NCI-H146 treated with DMSO at 0.1 percent for 48 hours (cell line): Measurements from ENCODE around the gene YBX1.
"Not testable (repeated sequence)": the region's sequence is repeated elsewhere in the genome, so short reads cannot be mapped to it uniquely, and the experiment has no call there.

Source experiments
- DNase-seq: peaks from one replicate; lab custom pipeline; 2025; ENCODE audit not compliant: unreplicated experiment; lab: John Stamatoyannopoulos, UW

The YBX1 gene

GRCh38 chr1:42686418-42686817, 4.2 kb downstream of the YBX1 start:
- no peak for DNase-seq

- no peak for DNase-seq
These were observed 7.7 kb downstream of the YBX1 start for GRCh38 chr1:42689912-42690311.

GRCh38 chr1:42690477-42691156, 8.4 kb downstream of the YBX1 start:
- DNase-seq = peak; percentile 11

GRCh38 chr1:42691157-42691498, 8.9 kb downstream of the YBX1 start:
- no peak for DNase-seq

- no peak for DNase-seq
These were observed 10.2 kb downstream of the YBX1 start for GRCh38 chr1:42692461-42692860.

GRCh38 chr1:42692911-42693310, 10.7 kb downstream of the YBX1 start:
- no peak for DNase-seq

GRCh38 chr1:42698081-42698813, 16.0 kb downstream of the YBX1 start:
- DNase-seq = no peak

- no peak for DNase-seq
These were observed 17.8 kb downstream of the YBX1 start for GRCh38 chr1:42700006-42700405.

GRCh38 chr1:42703888-42704464, 21.8 kb downstream of the YBX1 start:
- no peak for DNase-seq

GRCh38 chr1:42712808-42713207, 30.6 kb downstream of the YBX1 start:
- not testable (repeated sequence) for DNase-seq

GRCh38 chr1:42713293-42713692, 31.1 kb downstream of the YBX1 start:
- DNase-seq = no peak

- not testable (repeated sequence) for DNase-seq
These were observed 32.2 kb downstream of the YBX1 start for GRCh38 chr1:42714441-42714840.

- no peak for DNase-seq
These were observed 38.6 kb downstream of the YBX1 start for GRCh38 chr1:42720868-42721267.

GRCh38 chr1:42721926-42722325, 39.7 kb downstream of the YBX1 start:
- DNase-seq = no peak

- not testable (repeated sequence) for DNase-seq
These were observed 40.2 kb downstream of the YBX1 start for GRCh38 chr1:42722403-42722802.

GRCh38 chr1:42723511-42723910, 41.3 kb downstream of the YBX1 start:
- no peak for DNase-seq

GRCh38 chr1:42725820-42726219, 43.6 kb downstream of the YBX1 start:
- DNase-seq = not testable (repeated sequence)

- no peak for DNase-seq
These were observed 47.8 kb downstream of the YBX1 start for GRCh38 chr1:42730002-42730401.

GRCh38 chr1:42730988-42731387, 48.8 kb downstream of the YBX1 start:
- DNase-seq = no peak

GRCh38 chr1:42731585-42731984, 49.4 kb downstream of the YBX1 start:
- no peak for DNase-seq

GRCh38 chr1:42732126-42732680, 50.0 kb downstream of the YBX1 start:
- no peak for DNase-seq
